ENCODE measurements around the gene CLEC3B. TPM values are rescaled to one million over a fixed set of nuclear protein-coding genes. Genes with fewer than 3 reads are reported as not detected.
"Not testable (repeated sequence)": the region's sequence is repeated elsewhere in the genome, so short reads cannot be mapped to it uniquely, and the experiment has no call there.

The CLEC3B gene
- total RNA-seq, 1 donor = 12.9 TPM

DNA sequence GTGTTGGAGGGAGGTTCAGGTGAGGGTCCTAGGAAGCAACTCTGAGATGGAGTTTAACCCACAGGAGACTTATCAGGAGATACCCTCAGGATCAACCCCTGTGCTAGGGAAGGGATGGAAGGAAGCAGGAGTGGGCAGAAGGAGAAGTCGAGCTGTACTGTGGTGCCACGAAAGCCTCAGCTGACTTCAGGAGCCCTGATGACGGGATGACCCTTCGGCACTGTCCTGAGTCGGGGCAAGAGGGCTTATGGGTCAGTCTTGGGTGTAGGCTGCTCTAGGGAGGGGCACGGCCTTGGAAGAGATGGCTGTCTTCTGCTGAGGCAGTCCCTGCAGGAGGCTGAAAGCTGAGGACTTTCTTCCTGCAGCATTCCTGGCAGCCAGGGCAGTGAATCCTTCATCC lies 7.7 kb downstream of the CLEC3B start:
- no peak for DNase-seq (ENCODE audit: low read depth in 2 of 3, low spot score in 2 of 3)

DNA sequence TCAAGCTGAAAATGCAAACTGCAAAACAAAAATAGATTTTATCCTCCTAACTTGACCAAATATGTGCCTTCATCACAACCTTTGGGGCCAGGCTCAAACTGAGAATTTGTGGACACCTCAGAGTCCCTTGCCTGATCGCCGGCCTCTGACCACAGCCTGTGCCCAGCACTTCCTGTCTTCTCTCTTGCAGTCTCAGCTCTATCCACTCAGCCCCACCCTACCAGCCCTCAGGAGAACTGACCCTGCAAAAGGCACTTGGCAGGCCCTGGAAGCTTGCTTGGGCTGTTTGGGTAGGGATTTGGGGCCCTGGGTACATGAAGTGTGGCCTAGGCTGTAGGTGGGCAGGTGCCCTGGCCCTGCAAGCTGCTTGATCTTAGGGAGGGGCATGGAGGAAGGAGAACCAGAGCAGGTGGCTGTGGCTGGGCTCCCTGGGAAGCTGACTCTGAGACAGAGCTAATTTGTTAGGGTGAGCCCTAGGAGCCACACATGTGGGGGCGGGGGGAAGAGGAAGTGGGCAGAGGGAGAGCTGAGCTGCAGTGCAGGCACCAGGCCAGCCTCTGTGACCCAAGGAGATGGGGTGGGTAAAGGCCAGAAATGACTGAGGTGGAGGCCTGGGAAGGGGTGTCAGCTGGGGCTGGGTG lies 8.6 kb downstream of the CLEC3B start:
- peak in 2 of 3 donors; percentile 69 to 79 for DNase-seq (ENCODE audit: low read depth in 2 of 3, low spot score in 2 of 3)

DNA sequence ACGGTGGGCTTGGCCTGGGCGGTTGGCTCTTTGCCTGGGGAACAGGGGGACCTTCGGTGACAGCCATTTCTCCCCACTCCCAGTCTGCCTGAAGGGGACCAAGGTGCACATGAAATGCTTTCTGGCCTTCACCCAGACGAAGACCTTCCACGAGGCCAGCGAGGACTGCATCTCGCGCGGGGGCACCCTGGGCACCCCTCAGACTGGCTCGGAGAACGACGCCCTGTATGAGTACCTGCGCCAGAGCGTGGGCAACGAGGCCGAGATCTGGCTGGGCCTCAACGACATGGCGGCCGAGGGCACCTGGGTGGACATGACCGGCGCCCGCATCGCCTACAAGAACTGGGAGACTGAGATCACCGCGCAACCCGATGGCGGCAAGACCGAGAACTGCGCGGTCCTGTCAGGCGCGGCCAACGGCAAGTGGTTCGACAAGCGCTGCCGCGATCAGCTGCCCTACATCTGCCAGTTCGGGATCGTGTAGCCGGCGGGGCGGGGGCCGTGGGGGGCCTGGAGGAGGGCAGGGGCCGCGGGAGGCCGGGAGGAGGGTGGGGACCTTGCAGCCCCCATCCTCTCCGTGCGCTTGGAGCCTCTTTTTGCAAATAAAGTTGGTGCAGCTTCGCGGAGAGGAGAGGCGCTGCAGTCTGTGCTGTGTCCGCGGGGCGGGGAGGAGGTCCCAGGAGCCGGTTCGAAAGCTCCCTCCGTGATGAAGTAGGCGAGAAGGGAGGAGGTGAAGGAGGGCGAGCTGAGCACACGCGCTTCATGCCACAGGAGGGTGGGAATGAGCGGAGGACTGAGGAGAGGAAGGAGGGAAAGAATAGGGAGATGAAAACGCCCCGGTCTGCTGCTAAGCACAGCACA lies 9.6 kb downstream of the CLEC3B start:
- peak in 1 of 3 donors; percentile 46 for DNase-seq (ENCODE audit: low read depth in 2 of 3, low spot score in 2 of 3)

DNA sequence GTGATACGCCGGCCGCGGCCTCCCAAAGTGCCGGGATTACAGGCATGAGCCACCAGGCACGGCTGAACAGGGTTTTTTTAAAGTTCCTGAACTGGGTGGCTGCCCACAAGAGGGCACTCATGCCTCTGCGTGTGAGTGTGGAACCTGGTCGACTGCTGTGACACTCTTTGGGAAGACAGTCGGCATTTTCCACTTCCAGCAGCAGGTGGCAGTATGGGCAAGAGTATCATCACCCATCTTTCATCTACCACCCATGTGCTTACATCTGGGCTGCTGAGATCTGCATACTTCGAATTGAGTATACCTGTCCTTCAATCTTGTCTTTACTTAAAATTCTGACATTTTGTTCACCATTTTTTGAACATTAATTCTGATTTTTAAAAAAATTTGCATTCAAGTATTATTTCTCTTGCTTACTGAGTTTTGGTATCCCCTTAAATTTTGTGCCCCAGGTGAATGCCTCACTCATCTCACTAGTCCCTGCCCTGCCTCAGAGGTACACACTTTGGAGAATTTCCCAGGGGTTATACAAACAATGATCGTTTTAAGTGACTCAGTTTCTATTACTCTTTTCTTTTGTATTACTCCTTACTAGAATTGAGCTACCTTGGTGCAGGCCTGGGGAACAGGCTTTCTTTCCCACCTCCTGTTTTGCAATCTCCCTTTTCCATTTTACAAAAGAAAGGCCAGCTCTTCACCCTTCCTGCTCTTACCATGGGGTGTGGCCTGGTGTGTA lies 11.8 kb downstream of the CLEC3B start:
- DNase-seq (ENCODE audit: low read depth in 2 of 3, low spot score in 2 of 3) = peak; percentile 79 to 97 (median 93)

DNA sequence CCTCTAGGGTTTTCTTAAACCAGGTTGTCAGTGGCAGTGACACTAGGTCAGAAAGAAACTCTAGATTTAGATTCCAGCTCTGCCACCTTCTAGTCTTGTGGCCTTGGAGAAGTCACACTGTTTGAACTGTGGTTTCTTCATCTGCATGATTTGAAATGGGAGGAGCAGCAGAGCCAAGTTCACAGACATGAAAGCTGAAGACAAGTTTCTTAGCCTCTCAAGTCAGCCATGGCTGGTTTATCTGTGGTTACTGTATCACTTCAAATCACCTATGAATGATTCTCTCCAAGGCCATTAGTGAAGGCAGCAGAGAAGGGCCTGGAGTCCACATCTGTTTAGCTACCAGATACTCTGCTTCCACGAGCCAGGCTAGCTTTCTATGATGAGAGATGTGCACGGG lies 15.6 kb downstream of the CLEC3B start:
- DNase-seq (ENCODE audit: low read depth in 2 of 3, low spot score in 2 of 3) = no peak

DNA sequence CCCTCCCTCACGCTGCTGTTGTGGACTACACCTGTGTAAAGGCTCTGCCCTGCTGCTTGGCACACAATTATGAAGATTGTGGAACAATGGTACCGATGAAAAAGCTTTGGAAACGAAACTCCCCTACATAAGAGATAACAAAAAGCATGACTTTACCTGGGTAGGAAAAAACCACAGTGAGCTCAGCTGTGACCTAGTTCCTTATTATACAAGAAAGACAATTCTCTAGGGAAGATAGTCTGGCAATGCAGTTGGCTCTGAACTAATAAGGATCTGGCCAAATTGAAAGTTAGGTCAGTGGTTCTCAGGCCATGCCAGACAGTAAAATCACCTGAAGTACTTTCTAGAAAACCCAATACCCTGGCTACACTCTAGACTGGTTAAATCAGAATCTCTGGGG lies 16.1 kb downstream of the CLEC3B start:
- DNase-seq (ENCODE audit: low read depth in 2 of 3, low spot score in 2 of 3) = no peak

DNA sequence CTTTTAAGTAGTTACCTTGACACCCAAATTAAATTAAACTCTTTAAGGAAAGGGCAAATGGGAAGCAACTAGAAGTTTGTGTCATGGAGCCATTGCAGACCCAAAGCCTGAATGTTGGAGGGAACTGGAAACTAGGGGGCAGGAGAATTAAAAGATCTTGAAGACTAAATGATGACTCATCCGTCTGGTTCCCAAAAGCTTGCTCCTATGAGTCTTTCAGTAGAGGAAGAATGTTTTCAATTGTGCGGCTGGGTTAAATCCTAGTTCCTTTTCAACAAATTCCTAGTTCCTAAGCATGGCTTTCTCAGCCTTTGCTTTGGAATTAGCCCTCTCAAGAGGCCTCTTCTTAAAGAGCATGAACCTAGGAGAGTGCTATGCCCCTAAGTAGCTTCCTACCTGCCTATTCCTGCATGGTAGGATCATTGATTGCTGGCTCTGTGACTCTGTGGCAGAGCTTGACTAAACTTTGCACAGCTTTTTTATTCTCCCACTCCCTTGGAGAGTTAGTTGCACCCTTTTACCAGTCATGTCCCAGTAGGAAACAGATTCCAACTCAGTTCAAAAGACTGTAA lies 17.7 kb downstream of the CLEC3B start:
- DNase-seq (ENCODE audit: low read depth in 2 of 3, low spot score in 2 of 3) = peak in 1 of 3 donors; percentile 26

DNA sequence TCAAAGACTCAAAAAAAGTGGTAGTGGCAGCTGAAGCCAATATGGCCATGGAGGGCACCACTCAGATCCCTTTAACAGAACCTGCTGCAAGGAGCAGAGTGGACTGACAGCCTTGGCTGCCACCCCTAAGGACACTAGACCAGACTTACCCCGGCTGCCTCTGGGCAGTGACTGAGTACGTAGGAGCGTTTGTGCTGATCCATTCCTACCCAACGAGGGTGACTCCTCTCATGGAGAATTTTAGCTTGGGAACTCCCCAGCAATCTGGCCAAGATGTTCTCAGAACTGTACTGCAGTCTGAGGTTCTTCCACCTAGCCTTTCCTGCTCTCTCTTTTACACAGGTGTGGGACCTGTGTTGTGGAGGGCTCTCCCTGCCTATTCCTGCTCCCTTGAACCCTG lies 22.1 kb downstream of the CLEC3B start:
- no peak for DNase-seq (ENCODE audit: low read depth in 2 of 3, low spot score in 2 of 3)

DNA sequence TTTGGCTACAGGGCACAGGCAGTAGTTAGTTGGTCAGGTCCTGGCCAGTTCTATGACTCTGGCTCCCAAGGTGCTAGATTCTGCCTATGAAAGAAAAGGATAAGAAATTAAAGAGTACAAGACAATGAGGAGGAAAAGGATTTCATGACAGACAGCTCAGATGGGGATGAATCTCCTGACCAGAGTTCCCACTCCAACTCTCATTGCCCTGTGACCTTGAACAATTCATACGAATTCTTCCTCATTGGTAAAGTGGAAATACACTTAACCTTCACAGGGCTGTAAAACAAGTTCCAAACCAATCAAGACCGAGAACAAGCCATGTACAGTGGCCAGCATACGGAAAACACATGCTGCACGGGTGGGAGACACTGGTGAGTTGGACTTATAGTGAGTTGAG lies 23.7 kb downstream of the CLEC3B start:
- DNase-seq (ENCODE audit: low read depth in 2 of 3, low spot score in 2 of 3) = no peak

DNA sequence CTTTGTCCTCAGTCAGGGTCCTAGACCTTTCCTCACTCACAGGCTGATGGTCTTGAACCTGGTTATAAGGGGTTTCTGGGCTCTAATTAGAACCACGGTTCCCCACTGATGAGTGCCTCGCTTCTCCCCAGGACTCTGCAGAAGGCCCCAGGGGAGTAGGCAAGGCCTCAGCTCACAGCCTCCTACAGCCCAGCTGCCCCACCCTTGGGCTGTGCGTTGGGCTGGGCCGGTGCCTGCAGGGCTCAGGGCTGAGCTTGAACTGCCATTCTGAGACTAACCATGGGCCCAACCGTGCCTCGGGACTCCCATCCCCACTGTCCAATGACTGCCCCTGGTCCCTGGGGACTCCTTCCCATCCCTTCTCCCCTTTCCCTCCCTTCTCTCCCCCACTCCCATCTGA lies 25.6 kb downstream of the CLEC3B start:
- DNase-seq (ENCODE audit: low read depth in 2 of 3, low spot score in 2 of 3) = no peak

DNA sequence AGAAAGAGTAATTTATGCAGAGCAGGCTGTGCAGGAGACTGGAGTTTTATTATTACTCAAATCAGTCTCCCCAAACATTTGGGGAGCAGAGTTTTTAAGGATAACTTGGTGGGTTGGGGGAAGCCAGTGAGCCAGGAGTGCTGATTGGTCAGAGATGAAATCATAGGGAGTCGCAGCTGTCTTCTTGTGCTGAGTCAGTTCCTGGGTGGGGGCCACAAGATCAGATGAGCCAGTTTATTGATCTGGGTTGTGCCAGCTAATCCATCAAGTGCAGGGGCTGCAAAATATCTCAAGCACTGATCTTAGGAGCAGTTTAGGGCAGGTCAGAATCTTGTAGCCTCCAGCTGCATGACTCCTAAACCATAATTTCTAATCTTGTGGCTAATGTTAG lies 27.7 kb downstream of the CLEC3B start:
- DNase-seq (ENCODE audit: low read depth in 2 of 3, low spot score in 2 of 3) = not testable (repeated sequence)

DNA sequence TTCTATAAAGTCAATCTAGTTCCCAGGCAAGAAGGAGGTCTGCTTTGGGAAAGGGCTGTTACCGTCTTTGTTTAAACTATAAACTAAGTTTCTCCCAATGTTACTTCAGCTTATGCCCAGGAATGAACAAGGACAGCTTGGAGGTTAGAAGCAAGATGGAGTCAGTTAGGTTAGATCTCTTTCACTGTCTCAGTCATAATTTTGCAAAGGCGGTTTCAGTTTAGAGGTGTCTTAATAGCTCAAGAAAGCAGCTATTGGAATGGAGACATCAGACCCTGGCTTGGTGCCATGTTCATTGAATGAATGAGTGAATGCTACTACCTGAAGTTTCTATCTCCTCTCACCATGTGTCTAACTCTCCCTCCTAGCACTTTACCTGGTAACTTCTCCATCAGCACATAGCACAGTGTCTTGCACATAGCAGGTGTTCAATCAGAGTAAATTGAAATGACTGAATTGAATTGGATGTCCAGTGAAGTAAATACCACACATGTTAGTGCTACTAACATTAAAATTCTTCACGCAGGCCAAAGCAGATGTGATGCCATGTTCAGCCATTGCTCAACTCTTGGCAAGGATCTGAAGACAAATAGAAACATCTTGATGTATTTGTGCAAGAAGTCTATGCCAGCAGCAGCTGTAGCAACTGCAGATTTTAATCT lies 28.2 kb downstream of the CLEC3B start:
- DNase-seq (ENCODE audit: low read depth in 2 of 3, low spot score in 2 of 3) = no peak

DNA sequence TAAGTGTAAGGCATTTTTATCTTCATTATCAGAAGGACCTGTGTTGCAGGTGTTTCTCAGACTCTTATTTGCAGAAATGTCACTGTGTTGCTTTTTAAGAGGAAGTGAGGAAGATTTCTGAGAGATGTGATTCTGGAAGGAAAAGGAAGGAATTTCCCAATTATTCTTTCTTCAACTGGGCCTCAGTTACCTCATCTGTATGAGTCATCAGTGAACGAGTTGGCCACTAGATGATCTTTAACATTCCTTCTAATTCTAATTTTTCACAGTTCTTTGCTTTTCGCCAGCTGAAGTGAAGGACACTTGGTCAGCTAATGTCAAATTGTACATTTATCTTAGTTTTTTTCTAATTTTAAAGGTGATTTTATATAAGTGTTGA lies 28.9 kb downstream of the CLEC3B start:
- no peak for DNase-seq (ENCODE audit: low read depth in 2 of 3, low spot score in 2 of 3)

DNA sequence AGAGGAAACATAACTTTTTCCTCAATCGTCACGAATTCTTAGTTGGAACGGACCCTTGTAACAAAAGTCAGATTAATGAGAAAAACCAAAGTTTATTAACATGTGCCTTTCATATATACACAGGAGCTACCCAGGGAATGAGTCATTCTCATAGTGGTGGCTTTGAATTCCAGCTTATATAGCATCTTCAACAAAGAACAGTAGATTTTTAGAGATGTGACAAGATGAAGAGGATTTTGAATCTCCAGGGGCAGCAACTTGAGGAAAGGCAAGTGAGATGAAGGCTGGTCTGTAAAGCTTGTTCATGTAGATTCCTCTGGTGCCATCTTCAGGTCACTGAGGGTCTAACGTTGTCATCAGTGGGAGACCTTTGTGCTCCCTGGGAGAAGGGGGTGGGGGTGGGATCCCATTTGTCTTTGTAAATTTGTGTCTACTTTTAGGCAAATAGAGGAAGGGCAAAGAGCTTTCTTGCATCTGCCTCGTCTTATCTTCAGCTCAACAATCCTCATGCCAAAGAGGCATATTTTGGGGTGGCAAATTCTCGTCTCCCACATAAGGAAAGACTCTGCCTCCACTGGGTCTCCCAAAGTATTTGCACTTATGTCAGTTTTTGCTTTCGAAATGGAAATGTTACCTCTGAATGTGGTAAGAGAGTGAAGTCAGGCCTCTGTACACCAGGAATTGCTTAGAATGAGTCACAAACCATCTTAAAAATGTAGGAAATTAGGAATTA lies 29.5 kb downstream of the CLEC3B start:
- peak in 1 of 3 donors; percentile 63 for DNase-seq (ENCODE audit: low read depth in 2 of 3, low spot score in 2 of 3)

DNA sequence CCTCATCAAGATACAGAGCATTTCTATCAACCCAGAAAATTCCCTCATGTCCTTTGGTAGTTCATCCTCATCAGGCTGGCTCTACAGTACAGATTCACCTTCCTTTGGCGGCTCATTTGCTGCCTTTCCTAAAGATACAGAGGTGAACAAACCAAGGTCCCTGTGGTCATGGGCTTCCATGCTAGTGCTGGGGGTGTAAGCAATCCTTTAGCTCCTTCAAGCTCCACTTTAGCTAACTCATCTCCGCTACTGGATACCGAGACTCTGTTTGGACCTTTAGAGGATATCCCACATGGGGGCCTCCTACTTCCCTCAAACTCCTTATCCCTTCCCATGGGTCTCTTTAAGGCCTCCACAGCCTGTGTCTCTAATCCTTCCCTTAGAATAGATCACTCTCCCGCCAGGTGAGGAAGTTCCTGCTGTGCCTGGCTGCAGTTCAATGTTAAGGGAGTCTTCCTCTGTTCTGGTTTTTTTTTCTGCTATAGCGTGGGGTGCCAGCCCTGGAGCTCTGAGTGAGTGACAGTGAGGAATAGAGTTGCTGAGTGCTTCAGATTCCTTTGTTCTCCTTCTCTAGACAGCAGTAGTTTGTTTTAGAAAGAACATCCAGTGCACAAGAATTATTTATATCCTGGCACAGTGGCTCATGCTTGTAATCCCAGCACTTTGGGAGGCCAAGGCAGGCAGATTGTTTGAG lies 30.7 kb downstream of the CLEC3B start:
- DNase-seq (ENCODE audit: low read depth in 2 of 3, low spot score in 2 of 3) = no peak

DNA sequence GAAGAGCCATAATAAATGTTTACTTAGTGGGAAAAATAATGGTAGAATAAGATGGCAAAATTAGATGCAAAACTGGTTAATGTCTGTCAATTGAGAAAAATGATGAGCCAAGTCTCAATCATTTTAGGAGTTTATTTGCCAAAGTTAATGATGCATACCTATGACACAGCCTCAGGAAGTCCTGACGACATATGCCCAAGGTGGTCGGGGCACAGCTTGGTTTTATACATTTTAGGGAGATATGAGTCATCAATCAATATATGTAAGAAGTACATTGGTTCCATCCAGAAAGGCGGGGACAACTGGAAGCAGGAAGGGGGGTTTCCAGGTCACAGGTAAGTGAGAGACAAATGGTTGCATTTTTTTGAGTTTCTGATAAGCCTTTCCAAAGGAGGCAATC lies 31.5 kb downstream of the CLEC3B start:
- no peak for DNase-seq (ENCODE audit: low read depth in 2 of 3, low spot score in 2 of 3)

DNA sequence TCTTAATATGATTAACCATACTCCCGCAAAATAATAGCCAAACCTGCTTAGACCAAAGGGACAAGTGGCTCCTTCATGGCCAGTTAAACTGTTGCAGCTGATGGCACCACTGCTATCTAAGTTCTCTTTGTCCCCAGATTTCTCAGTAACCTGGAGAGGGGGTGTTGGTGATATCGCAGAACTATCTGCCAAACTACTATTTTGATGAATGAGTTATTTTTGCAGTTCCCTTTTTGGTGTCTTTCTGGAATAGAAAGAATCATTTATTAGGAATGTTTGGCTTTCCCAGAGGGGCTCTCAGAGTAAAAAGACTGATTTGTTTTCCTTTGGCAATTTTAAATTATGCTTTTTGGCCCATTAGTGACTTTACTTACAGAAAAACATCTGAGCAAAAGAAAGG lies 33.0 kb downstream of the CLEC3B start:
- no peak for DNase-seq (ENCODE audit: low read depth in 2 of 3, low spot score in 2 of 3)

DNA sequence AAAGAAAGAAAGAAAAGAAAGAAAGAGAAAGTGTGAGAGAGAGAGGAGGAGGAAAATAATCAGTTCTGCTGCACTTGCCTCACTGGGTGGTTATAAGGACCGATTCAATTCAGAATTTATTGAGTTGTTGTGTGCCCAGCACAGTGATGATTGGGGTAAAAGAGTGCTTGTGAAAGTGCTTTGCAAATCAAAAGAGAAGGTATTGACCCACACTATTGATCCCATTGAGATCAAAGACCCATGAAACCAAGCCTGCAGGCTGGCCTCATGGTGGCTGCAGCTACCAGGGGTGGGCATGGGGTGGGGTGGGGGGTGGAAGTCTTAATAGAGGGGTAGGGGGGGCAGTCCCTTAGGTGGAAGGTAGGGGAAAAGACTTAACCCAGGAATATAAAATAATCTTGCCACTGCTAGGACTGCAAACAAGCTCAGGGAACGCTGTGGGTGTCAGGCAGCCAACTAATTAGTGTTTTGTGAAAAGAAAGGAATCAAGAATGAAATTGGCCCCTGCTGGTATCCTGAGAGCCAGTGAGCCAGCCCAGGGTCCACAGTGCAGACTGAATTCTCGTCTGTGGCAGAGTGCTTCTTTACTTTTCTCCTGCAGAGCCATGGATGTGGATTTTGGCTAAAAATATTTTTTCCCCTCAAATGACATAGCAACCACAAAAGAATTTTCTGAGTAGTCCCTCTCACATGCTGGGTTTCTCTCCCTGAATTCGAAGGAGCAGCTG lies 34.2 kb downstream of the CLEC3B start:
- no peak for DNase-seq (ENCODE audit: low read depth in 2 of 3, low spot score in 2 of 3)

DNA sequence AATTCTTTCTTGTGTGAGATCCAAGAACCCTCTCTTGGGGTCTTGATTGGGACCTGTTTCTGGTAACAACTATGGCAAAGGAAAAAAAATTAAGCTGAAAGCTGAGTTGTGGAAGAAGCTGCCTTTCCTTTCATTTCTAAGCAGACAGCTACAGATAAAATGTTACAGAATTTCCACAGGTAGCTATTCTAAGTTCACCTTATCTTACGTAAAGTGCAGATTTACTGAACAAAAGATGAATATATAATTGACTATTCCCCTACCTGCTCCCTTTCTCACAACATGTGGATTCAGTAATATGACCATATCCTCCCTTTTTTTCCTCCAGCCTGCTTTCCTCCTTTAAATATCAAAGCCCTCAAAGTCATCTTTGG lies 36.6 kb downstream of the CLEC3B start:
- no peak for DNase-seq (ENCODE audit: low read depth in 2 of 3, low spot score in 2 of 3)
